HG03521 (cell line): Measurements from ENCODE around the gene VARS1.

ENCODE experiments used
- ATAC-seq: cut with Tn5 transposase; IDR thresholded peaks from one replicate; pipeline ENCODE4 v1.9.1; 2021; ENCODE audit warnings: mild to moderate bottlenecking, moderate library complexity; ENCODE audit not compliant: unreplicated experiment

Gene VARS1

GRCh38 chr6:31749301-31750036 lies 46.1 kb downstream of the VARS1 start:
- ATAC-seq: no peak
